ENCODE results near the gene DBNDD2.

Gene DBNDD2

DNA sequence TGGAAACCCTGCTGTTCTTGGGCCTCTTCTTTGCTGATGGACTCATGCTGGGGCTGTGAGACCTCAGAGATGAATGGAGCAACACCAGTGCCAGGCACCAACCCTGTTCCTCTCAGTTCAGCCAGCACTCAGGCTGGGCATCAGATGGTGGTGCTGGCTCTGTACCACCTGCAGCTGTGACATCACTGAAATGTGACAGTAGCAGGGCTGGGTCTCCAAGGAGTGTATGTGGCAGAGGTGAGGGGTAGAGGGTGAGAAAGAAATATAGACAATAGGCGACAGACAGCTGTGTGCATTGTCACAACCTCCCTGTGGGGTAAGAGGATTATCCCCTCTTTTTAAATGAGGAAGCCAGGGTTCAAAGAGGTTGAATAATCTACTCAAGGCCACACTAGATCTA lies 29.9 kb upstream of the DBNDD2 start, which contains the start of gene TP53TG5:
Gene TP53TG5, minus strand, starts transcription at position 135 of the 400 bp plus-strand sequence. Its CDS starts 89 bp downstream, at position 46.
- DNase-seq (ENCODE audit: low read depth in 1 of 2, low spot score in 1 of 2), result no peak

DNA sequence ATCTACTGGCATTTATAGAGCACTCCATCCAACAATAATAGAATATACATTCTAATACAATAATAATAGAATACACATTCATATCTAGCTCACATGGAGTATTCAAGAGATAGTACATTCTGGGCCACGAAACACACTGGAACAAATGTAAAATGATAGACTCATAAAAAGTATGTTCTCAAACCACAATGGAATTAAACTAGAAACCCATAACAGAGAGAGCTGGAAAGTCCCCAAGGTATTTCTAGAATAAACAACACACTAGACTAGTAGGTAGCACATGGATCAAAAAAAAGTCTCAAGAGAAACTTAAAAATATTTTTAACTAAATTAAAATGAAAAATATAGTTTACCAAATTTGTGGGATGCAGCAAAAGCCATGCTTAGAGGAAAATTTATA lies 20.8 kb upstream of the DBNDD2 start:
- no peak for DNase-seq (ENCODE audit: low read depth in 1 of 2, low spot score in 1 of 2)

GRCh38 chr20:45390931-45391330 lies 17.2 kb upstream of the DBNDD2 start:
- no peak for DNase-seq (ENCODE audit: low read depth in 1 of 2, low spot score in 1 of 2)

- no peak for DNase-seq (ENCODE audit: low read depth in 1 of 2, low spot score in 1 of 2)
Measured at GRCh38 chr20:45391559-45391958, 16.5 kb upstream of the DBNDD2 start.

DNA sequence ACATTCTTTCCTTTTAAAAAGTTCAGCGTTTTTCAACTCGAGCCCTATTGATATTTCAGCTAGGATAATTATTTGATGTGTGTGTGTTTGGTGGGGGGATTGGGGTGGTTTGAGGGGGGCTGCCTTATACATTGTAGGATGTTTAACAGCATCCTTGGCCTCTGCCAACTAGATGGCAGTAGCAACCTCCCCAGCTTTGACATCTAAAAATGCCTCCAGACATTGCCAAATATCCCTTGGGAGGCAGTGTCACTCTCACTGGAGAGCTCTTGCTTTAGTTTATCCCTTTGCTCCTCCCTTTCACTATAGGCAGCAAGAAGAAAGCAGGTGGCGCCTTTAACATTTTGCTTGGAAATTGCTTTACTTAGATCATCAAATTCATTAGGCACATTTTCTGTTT lies 15.4 kb upstream of the DBNDD2 start:
- no peak for DNase-seq (ENCODE audit: low read depth in 1 of 2, low spot score in 1 of 2)

DNA sequence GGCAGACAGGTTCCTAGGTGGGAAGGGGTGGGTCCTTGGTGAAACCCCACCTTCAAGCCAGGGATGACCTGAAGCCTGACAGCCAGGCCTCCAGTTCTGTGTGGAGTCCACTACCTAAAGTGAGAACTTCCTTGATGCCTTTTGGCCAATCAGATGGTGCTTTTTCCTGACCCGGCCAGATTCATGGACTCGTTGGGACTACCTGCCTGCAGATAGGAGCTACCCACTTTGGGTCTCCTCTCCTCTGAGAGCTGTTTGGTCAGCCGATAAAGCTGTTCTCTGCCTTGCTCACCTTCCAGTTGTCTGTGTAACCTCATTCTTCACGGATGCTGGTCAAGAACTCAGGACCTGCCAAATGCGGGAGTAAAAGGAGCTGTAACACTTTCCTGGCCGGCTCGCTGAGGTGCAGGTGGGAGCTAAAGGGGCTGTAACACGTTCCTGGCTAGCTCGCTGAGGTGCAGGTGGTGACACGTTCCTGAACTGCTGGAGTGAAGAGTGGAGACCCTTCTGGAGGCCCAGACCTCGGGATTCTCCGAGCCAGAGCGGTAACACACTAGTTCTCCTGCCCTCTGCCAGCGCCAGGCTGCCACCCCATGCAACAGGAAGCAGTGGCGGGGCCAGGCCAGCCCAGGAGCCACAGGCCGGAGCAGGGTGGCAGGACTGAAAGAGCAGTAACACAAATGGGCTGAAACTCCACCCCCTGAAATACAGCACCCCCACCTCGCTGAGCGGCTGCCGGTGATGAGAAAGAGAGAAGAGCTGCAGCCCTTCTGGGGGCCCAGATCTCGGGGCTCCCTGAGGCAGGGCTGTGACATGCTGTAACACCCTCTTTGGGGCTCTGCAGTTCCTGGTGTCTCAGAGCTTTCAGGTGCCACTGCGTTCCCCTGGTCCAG lies 13.6 kb upstream of the DBNDD2 start:
- no peak for DNase-seq (ENCODE audit: low read depth in 1 of 2, low spot score in 1 of 2)

DNA sequence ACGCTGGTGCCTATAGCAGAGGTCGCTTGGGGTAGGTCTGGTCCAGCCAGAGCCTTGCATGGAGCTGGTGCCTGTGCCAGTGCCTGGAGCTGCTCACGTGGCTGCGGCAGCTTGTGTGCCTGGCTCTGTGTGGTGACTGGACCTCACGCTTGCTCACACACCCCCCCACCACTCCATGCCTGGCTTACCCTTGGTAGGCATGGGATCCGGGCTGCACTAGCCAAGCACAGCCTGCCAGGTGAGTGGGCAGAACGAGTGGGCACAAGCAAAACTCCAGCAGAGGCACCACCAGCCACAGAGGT lies 13.0 kb upstream of the DBNDD2 start:
- DNase-seq (ENCODE audit: low read depth in 1 of 2, low spot score in 1 of 2), result no peak

GRCh38 chr20:45399018-45399417 lies 9.1 kb upstream of the DBNDD2 start:
- DNase-seq (ENCODE audit: low read depth in 1 of 2, low spot score in 1 of 2), result no peak

- DNase-seq (ENCODE audit: low read depth in 1 of 2, low spot score in 1 of 2), result no peak
Measured at GRCh38 chr20:45400346-45401031, 7.6 kb upstream of the DBNDD2 start.

GRCh38 chr20:45402946-45403345 lies 5.1 kb upstream of the DBNDD2 start:
- DNase-seq (ENCODE audit: low read depth in 1 of 2, low spot score in 1 of 2), result no peak

GRCh38 chr20:45404438-45404837 lies 3.7 kb upstream of the DBNDD2 start:
- DNase-seq (ENCODE audit: low read depth in 1 of 2, low spot score in 1 of 2), result no peak

DNA sequence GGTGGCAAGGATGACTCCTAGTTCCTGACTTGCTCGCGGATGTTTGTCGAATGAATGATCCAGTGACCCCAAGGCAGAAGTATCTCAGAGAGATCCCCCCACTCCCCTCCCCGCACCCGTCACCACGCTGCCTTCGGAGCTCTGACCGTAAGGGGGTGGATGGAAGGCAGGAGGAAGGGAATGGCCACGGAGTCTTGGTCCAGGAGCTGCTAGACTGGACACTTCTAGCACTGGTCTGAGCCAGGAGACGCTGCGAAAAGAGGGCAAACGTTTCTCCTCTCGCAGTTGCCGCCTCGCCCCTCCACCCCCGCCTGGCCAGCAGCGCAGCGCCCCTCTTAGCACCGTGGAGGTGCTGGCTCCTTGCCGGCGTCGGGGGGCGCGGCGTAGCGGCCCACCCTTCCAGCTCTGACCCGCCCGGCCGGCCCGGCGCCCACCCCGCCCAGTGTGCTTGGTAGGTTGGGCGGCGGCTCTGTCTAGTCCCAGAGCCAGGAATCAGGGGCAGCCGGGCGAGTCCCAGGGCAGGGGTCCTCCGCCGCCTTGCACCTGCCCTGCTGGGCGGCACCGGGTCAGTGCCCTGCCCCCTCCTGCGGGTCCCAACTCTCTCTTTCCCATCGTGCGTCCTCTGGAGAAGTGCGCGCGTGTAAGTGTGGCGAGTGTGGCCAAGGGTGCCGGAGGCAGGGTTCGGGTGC lies 2.4 kb upstream of the DBNDD2 start:
- DNase-seq (ENCODE audit: low read depth in 1 of 2, low spot score in 1 of 2), result no peak

GRCh38 chr20:45406260-45407066 lies 1.6 kb upstream of the DBNDD2 start:
- peak in 1 of 2 donors; percentile 33 for DNase-seq (ENCODE audit: low read depth in 1 of 2, low spot score in 1 of 2)

DNA sequence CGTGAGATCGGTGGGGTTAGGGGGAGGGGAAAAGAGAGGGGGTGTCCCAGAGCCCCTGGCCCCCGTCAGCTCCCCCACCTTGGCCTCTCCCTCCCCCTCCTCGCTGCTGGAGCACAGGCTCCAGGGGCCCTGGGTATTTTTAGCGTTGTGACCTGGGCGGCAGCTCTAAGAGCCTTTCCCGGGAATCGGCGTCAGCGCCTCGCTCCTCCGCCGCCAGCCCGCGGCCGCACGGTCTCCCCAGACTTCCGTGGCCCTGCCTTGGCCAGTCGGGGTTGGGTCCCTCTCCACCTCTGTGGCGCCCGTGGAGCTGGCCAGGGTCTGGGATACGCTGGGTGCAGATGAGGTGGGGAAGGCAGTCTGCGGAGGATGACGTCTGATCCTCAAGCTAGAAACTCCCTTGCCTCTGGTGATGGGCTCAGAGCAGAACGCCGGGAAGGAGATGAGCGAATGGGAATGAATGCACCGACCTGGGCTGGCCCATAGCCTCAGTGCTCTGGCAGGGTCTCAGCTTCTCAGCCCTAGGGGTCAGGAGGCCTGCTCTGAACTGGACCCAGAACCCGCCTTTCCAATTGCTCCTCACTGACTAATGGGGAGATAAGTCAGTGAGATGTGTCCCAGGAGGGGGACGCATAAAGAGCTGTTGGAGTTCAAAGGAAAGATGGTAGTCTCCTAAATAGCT lies 883 bp upstream of the DBNDD2 start:
- no peak for DNase-seq (ENCODE audit: low read depth in 1 of 2, low spot score in 1 of 2)

DNA sequence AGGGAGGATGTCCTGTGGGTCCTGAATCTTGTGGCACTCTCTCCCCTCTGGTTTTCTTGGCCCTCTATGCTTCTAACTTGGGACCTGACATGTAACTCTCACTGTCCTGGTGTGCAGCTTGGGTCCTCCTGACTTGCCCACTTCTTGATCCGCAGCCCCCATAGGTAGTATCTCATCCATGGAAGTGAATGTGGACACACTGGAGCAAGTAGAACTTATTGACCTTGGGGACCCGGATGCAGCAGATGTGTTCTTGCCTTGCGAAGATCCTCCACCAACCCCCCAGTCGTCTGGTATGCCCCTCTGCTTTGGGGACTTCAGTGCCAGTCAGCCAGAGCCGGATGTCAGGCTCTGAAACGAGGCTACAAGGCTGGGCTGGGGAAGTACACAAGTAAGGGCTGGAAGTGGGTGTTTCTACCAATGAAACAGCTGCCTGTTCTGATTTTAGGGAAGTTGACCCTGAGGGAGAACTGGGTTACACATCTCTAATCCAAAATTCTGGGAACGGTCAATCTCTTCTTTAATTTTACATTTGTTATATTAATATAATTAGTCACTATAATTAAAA lies 641 bp downstream of the DBNDD2 start:
- no peak for DNase-seq (ENCODE audit: low read depth in 1 of 2, low spot score in 1 of 2)

- DNase-seq (ENCODE audit: low read depth in 1 of 2, low spot score in 1 of 2), result no peak
Measured at GRCh38 chr20:45409521-45410272, 1.6 kb downstream of the DBNDD2 start.

- DNase-seq (ENCODE audit: low read depth in 1 of 2, low spot score in 1 of 2), result no peak
Measured at GRCh38 chr20:45410887-45411286, 2.8 kb downstream of the DBNDD2 start.

DNA sequence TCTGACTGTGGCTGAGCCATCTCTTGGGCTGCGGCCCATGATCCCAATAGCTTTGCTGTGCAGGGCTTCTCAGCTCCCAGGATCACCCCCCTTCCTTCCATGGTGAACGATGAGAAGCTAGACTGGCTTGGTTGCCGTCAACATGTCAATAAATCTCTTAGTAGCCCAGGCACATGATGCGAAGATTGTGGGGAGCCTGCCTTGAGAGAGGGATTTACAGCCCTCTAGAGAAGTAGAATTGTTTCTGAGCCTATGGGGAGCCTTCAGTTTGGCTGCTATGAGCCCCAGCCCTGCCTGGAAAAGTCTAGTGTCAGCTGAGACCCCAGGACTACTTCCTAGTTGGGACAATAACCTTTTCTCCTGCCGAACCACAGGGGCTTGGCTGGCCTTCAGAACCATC lies 4.6 kb downstream of the DBNDD2 start:
- no peak for DNase-seq (ENCODE audit: low read depth in 1 of 2, low spot score in 1 of 2)

DNA sequence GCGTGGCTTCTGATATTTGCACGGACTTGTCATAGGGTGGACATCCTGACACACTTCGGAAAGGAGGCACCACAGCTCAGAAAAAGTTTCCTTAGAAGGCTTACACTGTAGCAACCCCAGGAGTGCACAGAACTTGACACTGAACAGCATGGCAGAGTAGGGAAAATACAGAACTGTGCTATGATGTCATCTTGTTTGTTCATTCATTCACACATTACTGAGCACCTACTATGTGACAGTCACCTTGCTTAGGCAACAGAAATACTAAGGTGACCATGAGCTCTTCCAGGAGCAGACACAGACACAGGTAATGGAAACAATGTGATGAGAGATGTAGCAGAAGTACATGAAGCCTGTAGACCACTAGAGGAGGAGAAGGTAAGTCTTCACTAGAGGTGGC lies 5.4 kb downstream of the DBNDD2 start:
- DNase-seq (ENCODE audit: low read depth in 1 of 2, low spot score in 1 of 2), result no peak

All from activated CD4-positive, alpha-beta T cell treated with anti-CD3 and anti-CD28 coated beads, Interleukin-2, amount 50 U/mL, for 24 hours (primary cell).